GM12891 (cell line): Measurements from ENCODE around the gene CTSH.

Experiments used
- POLR2A ChIP-seq: IDR thresholded peaks from 2 replicates; pipeline ENCODE4 v1.6.1; 2011; ENCODE audit warnings: low read depth, low read length, control low read depth
- POLR2AphosphoS5 ChIP-seq: IDR thresholded peaks from 2 replicates; pipeline ENCODE4 v1.6.1; 2011; ENCODE audit warnings: low read depth, low read length, control low read depth
- POU2F2 ChIP-seq: IDR thresholded peaks from 2 replicates; pipeline ENCODE4 v1.6.1; 2011; ENCODE audit warnings: low read depth, mild to moderate bottlenecking, control low read depth, low read length, moderate library complexity
- SPI1 ChIP-seq: IDR thresholded peaks from 2 replicates; pipeline ENCODE4 v1.6.1; 2011; ENCODE audit warnings: low read depth, low read length, control low read depth
- TAF1 ChIP-seq: IDR thresholded peaks from 2 replicates; pipeline ENCODE4 v1.6.1; 2011; ENCODE audit warnings: low read depth, low read length, control low read depth

GRCh38 chr15:78923015-78923414, 21.8 kb downstream of the CTSH start:
- TF ChIP-seq POLR2A, result no peak
- TF ChIP-seq POLR2AphosphoS5, result no peak
- no peak for TF ChIP-seq TAF1
- TF ChIP-seq SPI1, result peak; percentile 39
- no peak for TF ChIP-seq POU2F2
